NCI-H2196 treated with DMSO at 0.1 percent for 48 hours (cell line): ENCODE results near the gene SCGN.

ENCODE experiments used
- DNase-seq: peaks from one replicate; lab custom pipeline; 2025; ENCODE audit not compliant: unreplicated experiment; lab: John Stamatoyannopoulos, UW

SCGN gene

DNA sequence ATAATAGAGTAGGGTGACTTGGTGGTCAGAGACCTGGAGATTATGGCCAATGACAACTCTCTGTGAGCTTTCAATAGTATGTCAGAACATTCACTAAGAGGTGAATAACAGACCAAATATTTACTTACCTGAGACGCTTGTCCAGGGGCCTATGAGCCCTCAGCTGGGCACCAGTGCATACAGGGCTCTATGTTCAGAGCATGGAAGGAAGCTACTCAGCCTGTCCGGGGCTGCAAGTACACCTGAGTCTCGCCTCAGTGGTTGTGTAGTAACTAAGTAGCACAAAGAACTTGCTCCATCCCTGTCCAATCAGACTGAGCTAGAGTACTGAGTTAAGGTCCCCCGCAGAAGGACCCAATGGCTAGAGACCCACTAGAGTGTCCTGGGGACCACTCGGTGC, 11.6 kb upstream of the SCGN start:
- no peak for DNase-seq

- no peak for DNase-seq
Measured at GRCh38 chr6:25640891-25641290, 11.1 kb upstream of the SCGN start.

GRCh38 chr6:25641377-25641776, 10.6 kb upstream of the SCGN start:
- no peak for DNase-seq

GRCh38 chr6:25641940-25642666, 9.9 kb upstream of the SCGN start:
- DNase-seq: no peak

DNA sequence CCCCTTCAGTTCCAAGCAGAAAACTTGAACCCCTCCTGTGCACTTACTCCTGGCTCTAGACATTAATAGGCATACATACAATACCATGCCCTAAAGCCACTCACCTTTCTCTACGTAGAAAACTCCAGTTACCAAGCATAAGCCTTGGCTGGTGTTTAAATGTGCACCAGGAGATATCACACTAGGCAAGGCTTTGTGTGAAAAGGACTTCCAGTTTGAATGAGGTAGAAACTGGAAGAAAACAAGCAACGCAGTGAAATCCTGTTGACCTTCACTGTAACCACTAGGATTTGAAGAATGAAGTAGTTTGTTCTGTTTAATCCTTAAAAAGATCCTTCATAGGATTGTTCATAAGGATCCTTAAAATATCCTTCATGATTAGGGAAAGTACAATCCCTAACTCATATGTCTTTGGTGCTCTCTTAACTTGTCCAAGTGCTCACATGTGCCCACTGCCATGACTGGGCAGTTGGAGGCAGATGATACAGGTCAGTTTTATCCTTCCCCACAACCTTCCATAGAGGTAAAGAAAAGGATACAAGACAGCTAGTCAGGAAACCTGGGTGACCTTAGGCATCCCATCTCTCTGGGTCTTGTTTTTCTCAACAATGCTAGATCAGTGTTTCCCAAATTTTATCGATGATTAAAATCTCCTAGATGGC, 9.2 kb upstream of the SCGN start:
- DNase-seq: no peak

GRCh38 chr6:25645916-25646315, 6.1 kb upstream of the SCGN start:
- DNase-seq: no peak

GRCh38 chr6:25649611-25650010, 2.4 kb upstream of the SCGN start:
- DNase-seq: no peak

- DNase-seq: peak; percentile 9
Measured at GRCh38 chr6:25655723-25656122, 3.7 kb downstream of the SCGN start.

GRCh38 chr6:25659633-25660368, 7.8 kb downstream of the SCGN start:
- peak; percentile 78 for DNase-seq

DNA sequence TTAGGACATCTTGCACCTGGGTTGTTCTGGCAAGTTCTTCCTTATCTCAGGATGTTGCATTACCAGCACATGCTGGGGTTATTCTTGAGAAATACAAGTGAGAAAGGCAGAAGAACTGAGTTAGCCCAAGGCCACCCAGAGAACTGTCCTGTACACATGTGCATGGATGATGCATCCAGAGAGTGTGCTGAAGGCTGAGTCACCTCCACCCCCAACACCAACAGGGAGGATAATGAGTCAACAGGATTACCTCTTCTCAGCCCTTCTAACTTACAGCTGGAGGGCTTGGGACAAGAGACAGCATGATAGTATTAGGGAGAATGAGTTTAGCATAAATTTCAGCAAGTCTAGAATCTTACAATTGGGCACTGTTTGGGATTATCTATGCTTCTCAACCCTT, 8.5 kb downstream of the SCGN start:
- DNase-seq: peak; percentile 30

- no peak for DNase-seq
Measured at GRCh38 chr6:25661129-25661779, 9.2 kb downstream of the SCGN start.

DNA sequence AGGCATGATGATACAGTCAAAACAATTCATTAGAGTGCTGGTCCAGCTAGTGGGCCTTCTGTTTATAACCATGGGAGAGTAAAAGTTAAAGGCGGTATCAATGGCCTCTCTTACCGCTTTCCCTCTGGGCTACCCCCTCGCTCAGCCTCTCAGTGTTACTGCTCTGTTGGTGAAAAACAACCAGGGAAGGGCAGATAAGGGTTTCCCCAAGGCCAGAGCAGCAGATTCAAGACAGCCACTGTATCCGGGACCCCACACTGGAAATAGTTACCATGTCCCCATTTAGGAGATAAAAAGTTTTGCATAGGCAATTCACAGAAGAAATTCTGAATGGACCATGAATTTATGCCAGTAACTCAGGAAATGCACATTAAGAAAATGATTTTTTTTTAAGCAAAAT, 13.4 kb downstream of the SCGN start:
- DNase-seq: no peak

- no peak for DNase-seq
Measured at GRCh38 chr6:25669413-25669812, 17.4 kb downstream of the SCGN start.

DNA sequence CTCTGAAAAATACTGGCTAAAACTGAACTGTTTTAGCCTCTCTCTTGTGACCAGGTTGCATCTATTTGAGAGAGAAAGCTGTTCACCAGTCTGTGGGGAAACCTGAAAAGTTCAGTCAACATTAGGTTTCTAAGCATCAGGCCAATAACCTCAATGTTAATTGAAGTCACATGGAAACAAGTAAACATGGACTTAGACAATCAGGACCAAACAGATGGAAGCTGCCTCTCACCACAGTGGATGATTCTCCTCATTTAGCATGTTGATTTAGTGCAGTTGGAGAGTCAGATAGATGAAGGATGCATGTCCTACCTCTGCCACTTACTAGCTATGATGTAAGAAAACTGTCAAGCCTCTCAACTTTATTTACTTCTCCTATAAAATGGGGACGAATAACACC, 18.2 kb downstream of the SCGN start:
- DNase-seq: peak; percentile 54

GRCh38 chr6:25670793-25671513, 18.9 kb downstream of the SCGN start:
- no peak for DNase-seq

GRCh38 chr6:25671652-25672051, 19.6 kb downstream of the SCGN start:
- no peak for DNase-seq

GRCh38 chr6:25675167-25675566, 23.2 kb downstream of the SCGN start:
- no peak for DNase-seq

GRCh38 chr6:25676775-25677174, 24.8 kb downstream of the SCGN start:
- no peak for DNase-seq

GRCh38 chr6:25681848-25682247, 29.8 kb downstream of the SCGN start:
- no peak for DNase-seq

DNA sequence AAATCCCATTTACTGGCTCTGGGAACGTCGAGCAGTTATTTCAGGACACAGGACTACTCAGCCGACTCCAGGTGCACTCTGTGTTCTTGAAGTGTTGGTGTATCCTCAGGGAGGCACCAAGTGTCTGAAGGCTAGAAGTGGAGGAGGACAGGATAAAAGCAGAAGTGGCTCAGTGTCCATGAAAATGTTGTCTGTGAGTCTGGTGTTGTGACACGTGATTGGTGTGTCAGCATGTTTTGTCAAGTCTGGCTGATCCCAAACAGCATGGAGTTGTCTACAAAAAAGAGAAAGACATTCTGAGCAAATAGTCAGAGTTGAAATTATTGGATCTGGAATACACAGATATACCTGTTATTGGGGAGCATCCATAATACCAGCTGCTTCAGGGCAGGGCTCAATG, 30.3 kb downstream of the SCGN start:
- DNase-seq: no peak

GRCh38 chr6:25684565-25684964, 32.5 kb downstream of the SCGN start:
- DNase-seq: no peak
